ENCODE data around the gene MRPL52. TPM values are rescaled to one million over a fixed set of nuclear protein-coding genes. Genes with fewer than 3 reads are reported as not detected.

The MRPL52 gene
- total RNA-seq, 4 donors from 2014 or later = 24.8 to 230 (median 41.4) TPM

- H3K4me3 ChIP-seq (ENCODE audit: low read depth, poor library complexity, severe bottlenecking) = no peak overlapping the region
- WGBS, 2 donors = 80 to 86% methylated on average over 7 of the region's 7 CpGs
- no peak for DNase-seq (ENCODE audit: low spot score in 2 of 2)
- TF ChIP-seq POLR2A (IDR thresholded peaks at IDR 0.05) (no peak), CTCF (IDR thresholded peaks at IDR 0.05) (no peak)
- intact Hi-C loops (cut with DNase I; ENCODE audit: low total_unique reads) = no loop called here
Observed at GRCh38 chr14:22884076-22884737, 54.5 kb downstream of the MRPL52 start.

Other genes starting within 250 kb of the MRPL52 start
- 100 to 1,000 TPM; 103 to 131 (median 124) TPM for gene DAD1, start 240.7 kb upstream of the MRPL52 start, total RNA-seq
- 10 to 100 TPM; 20.5 to 29.3 (median 28.5) TPM for gene ABHD4, start 231.6 kb upstream of the MRPL52 start, total RNA-seq
- not detected for gene OR6J1, start 185.5 kb upstream of the MRPL52 start, total RNA-seq
- gene OXA1L, start 63.2 kb upstream of the MRPL52 start, total RNA-seq = 10 to 100 TPM; 64.3 to 83.6 (median 74.1) TPM
- 10 to 100 TPM in 1 of 4 donors, 1 to 10 TPM in 3; 1.1 to 12.8 (median 6.5) TPM for gene SLC7A7, start 14.5 kb upstream of the MRPL52 start, total RNA-seq
- gene MMP14, start 6.7 kb downstream of the MRPL52 start, total RNA-seq = 100 to 1,000 TPM; 135 to 190 (median 151) TPM
- 100 to 1,000 TPM; 148 to 209 (median 167) TPM for gene LRP10, start 41.9 kb downstream of the MRPL52 start, total RNA-seq
- gene REM2, start 53.3 kb downstream of the MRPL52 start, total RNA-seq = 1 to 10 TPM in 2 of 4 donors, under 1 TPM in 2; 0.52 to 2.5 (median 1.5) TPM
- 100 to 1,000 TPM in 2 of 4 donors, 10 to 100 TPM in 2; 71.2 to 202 (median 105) TPM for gene RBM23, start 89.3 kb downstream of the MRPL52 start, total RNA-seq
- 10 to 100 TPM; 42.9 to 53.2 (median 48.3) TPM for gene PRMT5, start 99.5 kb downstream of the MRPL52 start, total RNA-seq
- gene HAUS4, start 127.2 kb downstream of the MRPL52 start, total RNA-seq = 10 to 100 TPM; 52.3 to 74.4 (median 61.9) TPM
- gene AJUBA, start 152.7 kb downstream of the MRPL52 start, total RNA-seq = 10 to 100 TPM; 66.2 to 98.4 (median 74.8) TPM
- 10 to 100 TPM; 16.9 to 29.6 (median 23.2) TPM for gene C14orf93, start 180.3 kb downstream of the MRPL52 start, total RNA-seq
- gene PSMB5, start 205.0 kb downstream of the MRPL52 start, total RNA-seq = 100 to 1,000 TPM in 2 of 4 donors, 10 to 100 TPM in 2; 70.6 to 148 (median 116) TPM
- not detected for gene PSMB11, start 212.3 kb downstream of the MRPL52 start, total RNA-seq
- 1 to 10 TPM; 3.0 to 4.9 (median 3.9) TPM for gene CDH24, start 227.6 kb downstream of the MRPL52 start, total RNA-seq

All from lower leg skin (tissue), 4 donors.